PC-3 (cell line): ENCODE data around the gene TENM4.

Source experiments
- EZH2 ChIP-seq: fragments of 300-600 bp; sonication (generic); IDR thresholded peaks from one replicate; pipeline ENCODE4 v1.6.1; 2017; ENCODE audit warnings: antibody characterized with exemption, mild to moderate bottlenecking, low read length; ENCODE audit not compliant: unreplicated experiment
- TF ChIP-seq, protein P1 (sequence below): fragments of 300-600 bp; sonication (generic); conservative IDR thresholded peaks from 2 replicates; pipeline ENCODE4 v1.5.1; 2017; ENCODE audit warnings: antibody characterized with exemption, low read depth, mild to moderate bottlenecking, low read length

DNA sequence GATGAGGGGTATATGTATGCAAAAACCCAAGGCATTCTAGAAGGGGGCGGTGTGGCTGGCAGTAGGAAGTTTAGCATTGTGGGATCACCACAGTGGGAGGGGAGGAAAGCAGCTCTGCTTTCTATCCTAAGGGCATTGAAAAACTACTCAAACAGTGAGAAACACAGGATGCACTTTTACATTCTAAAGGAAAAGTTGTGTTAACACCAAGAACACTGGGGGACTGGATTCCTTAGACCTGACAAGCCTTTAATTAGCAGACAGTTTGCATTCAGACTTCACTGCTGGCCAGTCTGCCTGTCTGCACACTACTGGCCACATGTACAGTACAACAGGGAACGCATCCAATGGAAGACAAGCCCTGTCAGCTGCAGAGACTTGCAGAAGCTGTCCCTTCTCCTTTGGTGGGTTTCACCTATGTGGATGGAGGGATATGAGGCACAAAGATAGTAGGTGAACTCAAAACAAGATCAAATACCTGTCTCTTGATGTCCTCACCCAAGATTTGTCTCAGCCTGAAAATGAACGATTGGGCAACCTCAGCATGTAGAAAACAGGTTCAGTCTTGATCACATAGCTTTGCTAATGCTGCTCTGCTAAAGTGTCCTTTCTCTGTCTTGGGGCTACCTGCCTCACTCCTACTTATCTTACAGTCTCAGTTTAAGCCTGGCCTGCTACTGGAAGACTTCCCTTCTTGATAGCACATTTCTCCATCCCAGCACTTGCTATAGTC lies 64.8 kb downstream of the TENM4 start:
- TF ChIP-seq, protein P1, sequence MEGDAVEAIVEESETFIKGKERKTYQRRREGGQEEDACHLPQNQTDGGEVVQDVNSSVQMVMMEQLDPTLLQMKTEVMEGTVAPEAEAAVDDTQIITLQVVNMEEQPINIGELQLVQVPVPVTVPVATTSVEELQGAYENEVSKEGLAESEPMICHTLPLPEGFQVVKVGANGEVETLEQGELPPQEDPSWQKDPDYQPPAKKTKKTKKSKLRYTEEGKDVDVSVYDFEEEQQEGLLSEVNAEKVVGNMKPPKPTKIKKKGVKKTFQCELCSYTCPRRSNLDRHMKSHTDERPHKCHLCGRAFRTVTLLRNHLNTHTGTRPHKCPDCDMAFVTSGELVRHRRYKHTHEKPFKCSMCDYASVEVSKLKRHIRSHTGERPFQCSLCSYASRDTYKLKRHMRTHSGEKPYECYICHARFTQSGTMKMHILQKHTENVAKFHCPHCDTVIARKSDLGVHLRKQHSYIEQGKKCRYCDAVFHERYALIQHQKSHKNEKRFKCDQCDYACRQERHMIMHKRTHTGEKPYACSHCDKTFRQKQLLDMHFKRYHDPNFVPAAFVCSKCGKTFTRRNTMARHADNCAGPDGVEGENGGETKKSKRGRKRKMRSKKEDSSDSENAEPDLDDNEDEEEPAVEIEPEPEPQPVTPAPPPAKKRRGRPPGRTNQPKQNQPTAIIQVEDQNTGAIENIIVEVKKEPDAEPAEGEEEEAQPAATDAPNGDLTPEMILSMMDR: no peak
- no peak for TF ChIP-seq EZH2
